Skeletal muscle cell (primary cell): ENCODE measurements around the gene PPFIA4.
"Not testable (repeated sequence)": the region's sequence is repeated elsewhere in the genome, so short reads cannot be mapped to it uniquely, and the experiment has no call there.

Experiments
- DNase-seq: peaks from one replicate; pipeline ENCODE4 v3.0.0-alpha.2; 2010; ENCODE audit warnings: low read depth
- H3K4me3 ChIP-seq: 2 replicates; pipeline ENCODE4 v1.5.1; 2011; ENCODE audit warnings: low read depth, mild to moderate bottlenecking, control low read depth, low read length, moderate library complexity

PPFIA4 gene

DNA sequence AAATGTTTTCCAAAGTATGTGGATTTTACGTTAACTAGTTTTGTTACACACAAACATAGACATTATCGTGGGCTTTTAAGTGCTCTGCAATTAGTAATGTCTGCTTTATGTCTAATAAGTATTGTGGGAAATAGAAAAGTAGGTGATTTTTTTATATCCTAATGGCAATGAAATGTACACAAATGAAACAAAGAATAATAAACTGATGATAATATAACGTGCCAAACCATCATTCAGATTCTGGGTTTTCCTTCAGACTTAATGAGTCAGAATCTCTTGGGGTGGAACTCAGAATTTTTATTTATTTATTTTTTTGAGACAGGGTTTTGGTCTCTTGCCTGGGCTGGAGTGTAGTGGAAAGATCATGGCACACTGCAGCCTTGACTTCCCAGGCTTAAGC is 17.1 kb upstream of the PPFIA4 start:
- no peak for DNase-seq
- no peak overlapping the region for H3K4me3 ChIP-seq

DNA sequence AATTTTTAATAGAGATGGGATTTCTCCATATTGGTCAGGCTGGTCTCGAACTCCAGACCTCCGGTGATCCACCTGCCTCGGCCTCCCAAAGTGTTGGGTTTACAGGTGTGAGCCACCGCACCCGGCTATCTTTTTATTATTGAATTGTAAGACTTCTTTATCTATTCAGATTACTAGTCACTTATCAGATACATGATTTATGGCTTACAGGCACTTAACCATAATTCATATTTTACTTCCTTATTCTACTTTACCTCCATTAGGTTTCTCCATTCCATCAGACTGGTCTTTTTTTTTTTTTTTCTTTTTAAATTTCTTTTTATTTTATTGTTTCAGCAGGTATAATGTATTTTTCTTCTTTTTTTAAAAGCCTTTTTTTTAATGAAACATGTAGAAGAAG is 14.7 kb upstream of the PPFIA4 start:
- no peak overlapping the region for H3K4me3 ChIP-seq
- DNase-seq = no peak

DNA sequence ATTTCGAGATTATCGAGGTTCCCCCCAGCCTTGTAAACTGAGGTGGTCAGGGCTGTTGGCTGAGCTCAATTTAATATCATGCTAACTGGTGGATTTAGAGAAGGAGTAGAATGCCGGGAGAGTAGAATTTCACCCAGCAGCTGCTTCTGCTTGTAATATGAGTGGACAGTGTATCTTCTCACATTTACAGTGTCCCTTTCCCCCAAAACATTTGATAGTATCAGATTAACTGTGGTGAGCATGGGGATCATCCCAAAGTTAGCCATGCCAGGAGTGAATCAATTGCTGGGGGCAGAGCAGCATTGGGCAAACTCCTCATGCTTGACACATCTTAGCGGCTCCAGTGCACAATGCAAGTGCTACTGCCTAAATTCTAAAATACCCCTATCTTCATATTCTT is 9.2 kb upstream of the PPFIA4 start:
- DNase-seq = no peak
- no peak overlapping the region for H3K4me3 ChIP-seq

DNA sequence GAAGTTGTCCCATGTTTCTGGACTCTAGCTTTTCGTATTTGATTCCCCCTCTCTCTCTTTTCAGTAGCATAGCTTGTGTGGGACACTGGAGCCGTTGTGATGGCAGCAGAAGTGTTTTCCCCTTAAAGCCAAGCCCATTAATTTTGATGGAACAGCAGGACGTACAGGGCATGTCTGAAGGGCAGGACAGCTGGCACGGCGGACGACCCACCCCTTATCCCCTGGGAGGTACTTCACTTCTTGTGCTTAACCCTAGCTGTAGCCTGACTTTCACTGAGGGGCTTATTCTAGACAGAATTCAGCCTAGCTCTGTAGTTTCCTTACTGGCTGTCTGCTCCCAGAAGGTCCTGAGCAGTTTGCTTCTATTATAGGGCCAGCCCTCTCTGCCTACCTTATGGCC is 8.6 kb upstream of the PPFIA4 start:
- H3K4me3 ChIP-seq = no peak overlapping the region
- no peak for DNase-seq

DNA sequence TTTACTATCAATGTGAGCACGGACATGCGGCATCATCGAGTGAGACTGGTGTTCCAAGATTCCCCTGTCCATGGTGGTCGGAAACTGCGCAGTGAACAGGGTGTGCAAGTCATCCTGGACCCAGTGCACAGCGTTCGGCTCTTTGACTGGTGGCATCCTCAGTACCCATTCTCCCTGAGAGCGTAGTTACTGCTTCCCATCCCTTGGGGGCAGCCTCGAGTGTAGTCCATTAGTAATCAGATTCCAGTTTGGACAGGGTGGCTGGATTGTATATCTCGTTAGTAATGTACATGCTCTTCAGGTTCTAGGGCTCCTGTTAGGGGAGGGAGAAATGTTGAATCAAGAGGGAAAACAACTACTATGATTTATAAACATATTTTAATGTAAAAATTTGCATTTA is 3.4 kb upstream of the PPFIA4 start:
- not testable (repeated sequence) for H3K4me3 ChIP-seq, DNase-seq

DNA sequence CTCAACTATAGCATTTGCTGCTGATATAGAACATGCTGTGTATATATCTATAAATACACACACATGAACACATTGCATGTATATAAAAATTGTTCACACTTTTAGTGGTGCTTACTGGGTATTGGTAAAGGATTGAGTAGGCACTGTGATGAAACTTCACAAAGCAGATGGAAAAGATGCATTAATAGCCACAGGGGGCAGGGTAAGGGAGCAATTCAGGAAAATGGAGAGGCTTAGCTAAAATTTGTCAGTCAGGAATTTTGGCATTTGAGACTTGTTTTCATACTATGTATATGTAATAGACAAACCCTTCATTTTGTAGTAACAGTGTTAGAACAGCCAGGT is 633 bp upstream of the PPFIA4 start:
- no peak overlapping the region for H3K4me3 ChIP-seq
- no peak for DNase-seq

DNA sequence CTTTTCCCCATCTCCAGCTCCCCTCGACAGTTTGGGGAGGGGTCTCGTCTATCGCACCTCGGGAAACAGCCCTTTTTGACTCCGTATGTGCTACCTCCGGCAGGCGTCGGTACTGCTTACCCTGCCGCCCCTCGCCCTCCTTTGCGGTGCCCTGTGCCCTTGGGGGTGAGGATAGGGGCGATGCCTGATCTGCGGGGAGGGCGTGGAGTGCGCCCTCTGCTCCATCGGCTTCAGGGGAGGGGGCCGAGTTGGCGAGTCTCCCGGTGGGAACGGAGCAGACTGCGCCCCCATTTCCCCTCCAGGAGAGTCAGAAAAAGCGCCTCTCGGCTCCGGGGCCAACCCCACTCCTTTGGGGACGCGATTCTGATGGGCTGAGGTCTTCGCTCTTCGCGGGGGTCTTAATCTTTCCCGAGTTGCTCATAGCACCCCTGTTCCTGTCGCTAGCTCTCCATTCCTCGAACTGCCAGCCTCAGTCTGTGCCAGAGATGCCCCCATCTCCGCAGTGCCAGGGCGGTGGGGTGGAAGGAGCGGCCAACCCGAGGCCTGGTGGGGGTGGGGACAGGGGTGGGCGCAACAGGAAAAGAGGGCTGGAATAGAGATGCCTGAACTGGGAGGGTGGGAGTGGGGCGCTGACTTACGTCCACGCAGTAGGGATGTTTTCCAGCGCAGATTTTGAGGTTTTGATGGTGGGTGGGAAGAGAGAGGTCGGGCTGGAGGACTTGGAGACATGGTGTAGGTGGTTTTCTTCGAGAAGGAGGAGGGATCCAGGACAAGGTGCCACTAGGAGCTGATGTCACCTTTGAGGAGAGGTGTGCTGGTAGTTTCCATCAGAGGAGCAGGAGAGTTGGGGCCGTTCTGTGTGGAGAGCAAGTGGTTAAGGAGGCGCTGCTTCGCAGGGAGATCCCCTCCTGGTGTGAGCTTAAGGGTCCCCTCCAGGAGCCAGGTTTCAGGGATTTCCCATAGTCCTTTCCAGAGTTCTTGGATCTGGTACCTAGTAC is 674 bp downstream of the PPFIA4 start:
- no peak for DNase-seq
- peak overlapping the region; percentile 99 for H3K4me3 ChIP-seq

DNA sequence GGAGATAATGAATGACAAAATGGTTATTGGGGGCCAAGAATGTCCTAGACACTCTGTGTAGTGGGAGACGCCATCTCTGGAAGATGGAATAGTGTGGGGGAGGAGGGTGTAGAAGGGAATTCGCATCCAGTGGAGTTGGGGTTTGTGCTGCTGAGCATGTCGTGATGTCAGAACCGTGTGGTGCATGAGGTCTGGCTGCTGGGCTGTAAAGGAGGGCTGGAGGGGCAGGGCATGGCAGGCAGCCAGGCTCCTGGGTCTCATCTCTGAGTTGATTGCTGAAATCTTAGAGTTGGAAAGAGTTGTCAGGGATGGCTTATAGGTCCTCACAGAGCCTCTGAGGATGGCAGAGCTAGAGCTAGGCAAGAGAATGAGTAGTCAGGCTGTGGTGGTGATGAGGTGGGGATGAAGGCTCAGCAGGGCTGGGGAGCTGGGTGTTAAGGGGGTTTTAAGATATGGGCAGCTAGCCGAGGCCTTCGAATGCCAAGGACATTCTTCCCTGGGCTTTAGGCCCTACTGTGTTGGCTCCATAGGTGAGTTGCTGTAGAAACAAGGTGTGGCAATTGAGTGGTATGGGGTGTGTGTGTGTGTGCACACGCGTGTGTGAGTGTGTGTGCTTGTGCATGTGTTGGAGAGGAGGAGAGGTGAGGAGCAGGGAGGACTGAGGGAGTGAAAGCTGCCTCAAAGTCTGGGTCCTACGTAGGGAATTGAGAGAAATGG is 1.9 kb downstream of the PPFIA4 start:
- DNase-seq = no peak
- H3K4me3 ChIP-seq = peak overlapping the region; percentile 99

DNA sequence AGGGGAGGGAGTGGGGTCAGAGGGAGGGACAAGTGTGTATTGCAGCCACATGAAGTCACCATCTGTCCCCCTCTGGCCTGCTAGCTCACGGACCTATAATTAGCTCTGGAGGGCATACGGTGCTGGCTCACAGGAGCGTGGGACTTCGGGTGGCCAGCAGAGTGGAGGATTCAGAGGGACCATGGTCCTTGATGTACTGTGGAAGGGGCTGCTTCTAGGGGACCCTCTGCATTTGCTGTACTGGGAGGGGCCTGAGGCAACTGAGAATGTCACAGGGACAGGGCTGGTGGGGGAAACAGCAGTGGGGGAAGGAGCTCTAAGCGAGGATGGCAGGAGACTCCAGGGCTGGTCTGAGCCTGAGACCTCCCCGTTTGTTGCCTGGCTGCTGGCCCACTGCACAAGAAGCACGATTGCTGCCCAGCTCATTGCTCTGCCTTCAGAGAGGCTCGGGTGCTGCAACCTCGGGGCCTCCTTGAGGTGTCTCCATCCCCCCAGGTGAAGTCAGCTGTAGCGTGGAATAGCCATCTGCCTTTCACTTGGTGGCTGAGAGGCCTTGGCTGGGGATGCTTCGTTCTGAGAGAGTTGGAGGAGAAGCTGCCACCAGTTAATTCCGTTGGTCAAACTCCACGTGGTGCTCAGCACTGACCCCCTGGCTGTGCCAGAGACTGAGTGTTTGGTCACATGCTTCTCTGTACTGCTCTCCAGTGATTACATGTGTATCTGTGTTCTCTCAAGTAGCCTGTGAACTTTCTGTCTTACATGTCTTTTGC is 2.7 kb downstream of the PPFIA4 start:
- H3K4me3 ChIP-seq = peak overlapping the region; percentile 99
- no peak for DNase-seq

DNA sequence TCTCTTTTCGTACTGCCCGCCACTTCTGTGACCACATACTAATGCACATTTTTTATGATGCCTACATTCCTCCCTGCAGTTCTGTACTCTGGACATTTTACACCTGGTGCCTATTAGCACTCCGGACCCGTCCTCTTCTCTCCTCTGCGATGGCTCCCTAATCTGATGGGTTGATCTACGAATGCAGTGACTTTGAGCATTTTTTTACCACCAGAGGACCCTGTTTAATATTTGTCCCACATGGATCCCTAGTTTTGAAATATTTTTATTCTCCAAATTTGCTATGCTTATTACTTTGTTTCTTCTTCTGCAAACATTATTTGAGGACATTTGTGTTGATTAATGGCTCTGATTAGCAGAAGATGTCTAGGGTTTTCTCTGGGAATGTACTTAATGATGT is 5.2 kb downstream of the PPFIA4 start:
- no peak overlapping the region for H3K4me3 ChIP-seq
- no peak for DNase-seq

DNA sequence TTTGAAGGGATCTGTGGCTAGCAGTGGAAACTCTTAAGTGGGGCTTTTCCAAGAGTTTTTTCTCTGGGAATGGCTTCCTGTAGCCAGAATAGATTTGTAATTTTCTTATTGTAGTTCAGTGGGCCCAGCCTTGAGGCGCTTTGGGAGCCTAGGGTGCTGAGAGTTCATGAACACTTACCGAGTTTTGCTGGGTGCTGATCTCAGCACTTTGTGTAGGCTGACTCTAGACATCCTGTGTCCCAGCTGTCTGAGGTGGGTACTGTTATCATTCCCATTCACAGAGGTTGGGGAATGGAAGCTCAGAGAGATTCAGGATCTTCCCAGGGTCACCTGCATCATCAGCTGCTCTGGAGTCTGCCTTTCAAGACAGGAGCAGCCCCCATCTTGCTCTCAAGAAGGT is 7.0 kb downstream of the PPFIA4 start:
- DNase-seq = no peak
- no peak overlapping the region for H3K4me3 ChIP-seq

DNA sequence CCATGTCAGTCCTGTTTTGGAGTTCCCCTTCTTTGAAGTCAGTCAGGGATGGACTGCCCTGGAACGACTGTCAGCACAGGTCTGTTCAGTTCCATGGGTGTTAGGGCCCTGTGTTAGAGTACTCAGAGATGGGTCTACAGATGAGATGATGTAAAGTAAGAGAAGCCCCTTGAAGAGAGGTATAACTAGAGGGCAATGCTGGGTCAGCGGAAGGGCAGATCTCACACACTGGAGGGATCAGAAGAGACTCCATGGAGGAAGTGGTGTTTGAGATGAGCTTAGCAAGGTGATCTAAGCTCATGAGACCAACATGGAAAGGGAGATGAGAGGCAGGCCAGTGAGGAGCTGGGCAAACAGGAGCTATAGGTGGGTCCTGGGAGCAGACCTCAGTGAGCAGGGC is 7.6 kb downstream of the PPFIA4 start:
- DNase-seq = no peak
- H3K4me3 ChIP-seq = no peak overlapping the region

DNA sequence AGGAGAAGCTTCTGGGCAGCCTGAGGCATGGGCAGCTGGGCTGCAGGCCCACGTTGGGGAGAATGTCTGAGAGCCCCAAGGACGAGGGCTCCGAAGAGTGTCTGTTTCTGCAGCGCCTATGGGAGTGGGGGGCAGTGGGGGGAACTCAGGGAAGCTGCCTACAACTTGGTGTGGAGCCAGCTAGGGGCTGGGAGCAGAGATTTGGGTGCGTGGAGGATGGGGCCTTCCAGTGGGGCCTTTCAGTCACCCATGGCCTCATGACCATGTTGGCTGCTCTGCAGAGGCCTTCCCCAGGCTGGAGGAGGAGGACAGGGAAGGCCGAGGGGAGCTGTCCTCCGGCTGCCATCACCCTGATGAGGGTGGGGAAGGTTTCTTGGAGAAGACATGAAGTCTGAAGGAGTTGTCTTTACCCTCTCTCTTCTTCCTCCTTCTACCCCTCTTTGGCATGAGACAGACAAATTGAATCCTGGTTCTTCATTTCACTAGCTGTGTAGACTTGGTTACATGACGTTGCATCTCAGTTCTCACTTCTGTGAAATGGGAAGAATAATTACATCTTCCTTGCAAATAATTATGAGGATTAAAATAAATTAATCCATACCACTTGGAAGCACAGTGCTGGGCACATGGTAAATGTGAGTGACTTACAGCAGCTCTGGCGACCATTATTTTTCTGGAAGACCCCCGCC is 8.3 kb downstream of the PPFIA4 start:
- no peak for DNase-seq
- H3K4me3 ChIP-seq = no peak overlapping the region

DNA sequence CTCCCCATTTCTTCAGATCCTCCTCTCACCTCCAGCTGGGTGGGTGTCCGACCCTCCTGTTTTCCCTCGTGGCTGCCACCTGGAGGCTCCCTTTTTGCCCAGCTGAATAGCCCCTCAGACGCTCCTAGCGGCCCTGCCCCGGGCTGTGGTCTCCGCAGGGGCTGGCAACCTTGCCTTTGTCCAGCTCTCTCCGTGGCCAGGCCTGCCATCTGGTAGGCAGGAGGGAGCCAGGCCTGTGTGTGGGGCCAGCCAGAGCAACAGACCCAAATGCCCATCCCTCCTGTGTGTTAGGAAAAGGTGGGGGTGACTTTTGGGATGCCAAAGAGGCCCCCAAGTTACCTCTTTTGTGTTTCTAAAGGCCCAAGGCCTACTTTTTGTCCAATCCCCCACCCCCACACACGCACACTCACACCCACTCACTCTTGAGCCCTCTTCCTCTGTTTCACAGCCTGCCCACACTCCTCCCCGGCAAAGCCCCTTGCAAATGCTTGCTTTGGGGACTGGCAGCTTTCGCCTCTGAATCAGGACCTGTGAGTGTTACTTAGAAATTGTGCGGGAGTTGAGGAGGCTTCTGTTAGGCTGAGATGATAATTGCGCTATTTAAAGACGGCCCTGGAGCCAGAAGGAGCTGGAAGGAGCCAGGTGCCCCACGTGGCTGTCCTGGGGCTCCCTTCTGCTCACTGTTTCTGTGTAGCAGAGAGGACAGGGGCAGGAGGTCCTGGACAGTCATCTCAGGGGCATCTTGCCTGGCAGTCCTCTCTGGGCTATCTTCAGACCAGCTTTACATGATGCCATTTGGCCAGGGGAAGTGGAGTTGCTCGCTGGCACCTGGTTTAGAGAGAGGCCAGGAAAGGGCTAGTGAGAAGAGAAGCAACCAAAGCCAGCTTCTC is 9.1 kb downstream of the PPFIA4 start:
- DNase-seq = no peak
- no peak overlapping the region for H3K4me3 ChIP-seq

DNA sequence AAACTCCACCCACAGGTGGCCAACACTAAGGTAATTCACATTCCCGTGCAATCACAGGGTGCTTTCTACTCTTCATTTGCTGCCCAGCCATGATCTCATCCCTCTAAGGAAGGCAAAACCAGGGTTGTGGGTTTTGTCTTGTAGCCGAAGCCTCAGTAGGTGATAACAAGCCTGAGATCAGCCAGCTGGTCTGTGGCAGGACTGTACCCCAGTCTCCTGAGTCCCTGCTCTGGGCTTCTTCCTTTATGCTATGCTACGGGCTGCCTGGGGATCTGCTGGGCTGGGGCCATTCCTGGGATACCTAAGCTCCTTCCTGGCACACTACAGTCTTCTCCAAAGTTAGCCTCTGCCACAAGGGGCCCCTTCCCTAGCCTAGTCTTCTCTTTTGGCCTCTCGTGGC is 9.8 kb downstream of the PPFIA4 start:
- DNase-seq = no peak
- H3K4me3 ChIP-seq = no peak overlapping the region

DNA sequence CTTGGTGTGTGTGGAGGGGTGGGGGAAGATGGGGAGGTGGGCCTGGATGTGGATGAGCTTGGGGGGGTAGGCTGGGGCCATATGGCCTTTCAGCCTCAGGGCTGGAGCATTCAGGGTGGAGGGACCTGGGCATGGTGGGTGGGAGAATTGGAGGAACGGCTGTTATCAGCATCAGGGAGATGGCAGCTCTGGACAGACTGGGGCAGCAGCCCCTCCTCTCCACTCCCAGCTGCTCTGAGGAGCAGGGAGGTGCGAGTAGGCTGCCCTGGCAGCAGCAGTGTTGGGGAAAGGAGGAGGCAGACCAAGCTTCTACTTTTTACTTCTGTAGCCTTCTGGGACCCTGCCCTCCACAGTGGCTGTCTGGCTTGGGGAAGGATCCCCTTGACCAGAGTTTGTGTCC is 10.2 kb downstream of the PPFIA4 start:
- no peak overlapping the region for H3K4me3 ChIP-seq
- no peak for DNase-seq

DNA sequence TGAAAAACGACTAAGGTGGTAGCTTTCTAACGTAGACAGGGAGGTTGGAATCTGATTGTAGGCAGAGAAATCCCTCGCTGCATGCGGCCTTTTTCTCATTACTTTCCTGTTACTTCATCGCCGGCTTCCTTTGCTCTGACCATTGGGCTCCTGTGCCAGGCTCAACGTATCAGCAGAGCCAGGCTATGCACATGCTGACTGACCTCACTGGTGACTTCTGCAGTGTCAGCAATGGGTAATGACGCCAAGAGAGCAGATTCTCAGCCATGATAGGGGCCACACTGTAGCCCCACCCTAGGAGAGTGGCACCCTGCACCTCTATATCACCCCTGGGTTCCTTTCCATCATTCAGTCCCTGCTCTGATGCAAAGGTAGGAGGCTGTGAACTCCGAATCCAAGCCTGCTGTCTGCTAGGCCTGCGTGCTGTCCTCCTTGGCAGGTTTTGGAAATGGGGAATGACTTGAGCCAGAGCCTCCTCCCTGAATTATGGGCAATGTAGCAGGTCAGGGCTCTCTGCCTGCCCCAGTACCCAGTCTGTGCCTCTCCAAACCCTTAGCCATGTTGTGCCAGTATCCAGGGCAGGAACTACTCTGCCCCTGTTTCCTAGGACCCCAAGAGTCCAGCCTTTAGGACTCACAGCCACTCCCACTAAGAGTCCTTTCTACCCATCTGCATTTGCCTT is 11.4 kb downstream of the PPFIA4 start:
- no peak for DNase-seq
- H3K4me3 ChIP-seq = no peak overlapping the region

DNA sequence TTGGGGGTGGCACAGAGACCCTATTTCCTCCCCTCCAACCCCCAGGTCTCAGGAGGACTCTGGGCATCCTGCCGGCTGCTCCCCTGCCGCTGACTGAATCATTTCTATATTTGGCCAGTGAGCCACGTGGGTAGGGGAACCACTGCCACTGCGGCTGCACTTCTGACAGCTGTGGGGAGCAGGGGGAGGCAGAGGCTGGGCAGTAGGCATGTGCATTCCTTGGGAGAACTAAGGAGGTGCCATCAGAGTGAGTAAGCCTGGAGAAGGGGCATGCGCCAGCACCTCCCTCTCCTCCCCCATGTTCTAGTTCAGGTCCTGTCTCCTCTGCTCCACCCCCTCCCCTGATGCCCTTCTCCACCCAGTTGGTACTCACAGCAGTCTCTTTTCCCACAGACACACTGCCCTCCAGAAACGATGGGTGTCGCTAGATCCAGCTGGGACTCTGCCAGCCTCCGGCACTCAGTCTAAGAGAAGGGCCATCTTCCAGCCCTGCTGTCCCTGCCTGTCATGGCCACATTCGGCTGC is 12.0 kb downstream of the PPFIA4 start:
- peak; percentile 74 for DNase-seq
- no peak overlapping the region for H3K4me3 ChIP-seq
